ENCODE measurements around the gene KIF26B. TPM values are rescaled to one million over a fixed set of nuclear protein-coding genes. Genes with fewer than 3 reads are reported as not detected.

Gene KIF26B
- total RNA-seq, 1 experiment from 2014 or later: 0.04 TPM

- ATAC-seq (no peak), DNase-seq (no peak)
- no peaks in the 10 kb centered on the region for H3F3A ChIP-seq (ENCODE audit: low read length, unreplicated experiment)
- BruUV-seq (replicated peaks): no TSS peak
- no peak overlapping the region for H3K4me2 ChIP-seq (ENCODE audit: low read length)
- TF ChIP-seq CTCF (conservative IDR thresholded peaks at IDR 0.05; ENCODE audit: low read depth, low read length) (no peak), EZH2phosphoT487 (IDR thresholded peaks at IDR 0.05; ENCODE audit: borderline replicate concordance, low read length) (no peak), EZH2 (IDR thresholded peaks at IDR 0.05; ENCODE audit: low read length, unreplicated experiment) (no peak)
- H3K9me2 ChIP-seq (replicated peaks; ENCODE audit: low read length): no peaks in the 10 kb centered on the region
- POLR2A ChIA-PET (ENCODE audit: unreplicated experiment): no interaction called here
- intact Hi-C loops (cut with micrococcal nuclease): no loop called here
- no peaks in the 10 kb centered on the region for H3K4me1 ChIP-seq (ENCODE audit: insufficient read depth, low read length)
- CTCF ChIA-PET: no interaction called here
- no peak overlapping the region for H3K4me3 ChIP-seq (ENCODE audit: low read length)
- H3K27me3 ChIP-seq (ENCODE audit: low read length): peaks cover 95% of the 10 kb centered on the region
- H3K79me2 ChIP-seq (ENCODE audit: low read length): no peaks in the 10 kb centered on the region
- no peaks in the 10 kb centered on the region for H3K36me3 ChIP-seq (ENCODE audit: low read depth, low read length)
- H3K9ac ChIP-seq (ENCODE audit: low read length): no peak overlapping the region
- no peak overlapping the region for H3K27ac ChIP-seq (ENCODE audit: low read length)
- no peaks in the 10 kb centered on the region for H4K20me1 ChIP-seq (ENCODE audit: low read length)
- H3K9me3 ChIP-seq (ENCODE audit: low read length): no peaks in the 10 kb centered on the region
- no peak overlapping the region for H2AFZ ChIP-seq (ENCODE audit: low read length)
Observed at GRCh38 chr1:245370905-245371581, 216.3 kb downstream of the KIF26B start.

- ChIA-PET CTCF (no interaction called here), POLR2A (ENCODE audit: unreplicated experiment) (no interaction called here)
- TF ChIP-seq EZH2phosphoT487 (IDR thresholded peaks at IDR 0.05; ENCODE audit: borderline replicate concordance, low read length) (no peak), CTCF (conservative IDR thresholded peaks at IDR 0.05; ENCODE audit: low read depth, low read length) (no peak), EZH2 (IDR thresholded peaks at IDR 0.05; ENCODE audit: low read length, unreplicated experiment) (no peak)
- Histone ChIP-seq H3K27me3 (ENCODE audit: low read length) (peaks cover 92% of the 10 kb centered on the region), H3K4me3 (ENCODE audit: low read length) (no peak overlapping the region), H3K9ac (ENCODE audit: low read length) (no peak overlapping the region), H4K20me1 (ENCODE audit: low read length) (no peaks in the 10 kb centered on the region), H2AFZ (ENCODE audit: low read length) (no peak overlapping the region), H3K9me2 (replicated peaks; ENCODE audit: low read length) (no peaks in the 10 kb centered on the region), H3K4me2 (ENCODE audit: low read length) (no peak overlapping the region), H3K27ac (ENCODE audit: low read length) (no peak overlapping the region), H3K9me3 (ENCODE audit: low read length) (no peaks in the 10 kb centered on the region), H3K79me2 (ENCODE audit: low read length) (no peaks in the 10 kb centered on the region), H3K36me3 (ENCODE audit: low read depth, low read length) (no peaks in the 10 kb centered on the region), H3K4me1 (ENCODE audit: insufficient read depth, low read length) (no peaks in the 10 kb centered on the region), H3F3A (ENCODE audit: low read length, unreplicated experiment) (no peaks in the 10 kb centered on the region)
- intact Hi-C loops (cut with micrococcal nuclease): no loop called here
- ATAC-seq (no peak), DNase-seq (no peak)
- BruUV-seq (replicated peaks): no TSS peak
Observed at GRCh38 chr1:245373131-245373530, 218.3 kb downstream of the KIF26B start.

DNA sequence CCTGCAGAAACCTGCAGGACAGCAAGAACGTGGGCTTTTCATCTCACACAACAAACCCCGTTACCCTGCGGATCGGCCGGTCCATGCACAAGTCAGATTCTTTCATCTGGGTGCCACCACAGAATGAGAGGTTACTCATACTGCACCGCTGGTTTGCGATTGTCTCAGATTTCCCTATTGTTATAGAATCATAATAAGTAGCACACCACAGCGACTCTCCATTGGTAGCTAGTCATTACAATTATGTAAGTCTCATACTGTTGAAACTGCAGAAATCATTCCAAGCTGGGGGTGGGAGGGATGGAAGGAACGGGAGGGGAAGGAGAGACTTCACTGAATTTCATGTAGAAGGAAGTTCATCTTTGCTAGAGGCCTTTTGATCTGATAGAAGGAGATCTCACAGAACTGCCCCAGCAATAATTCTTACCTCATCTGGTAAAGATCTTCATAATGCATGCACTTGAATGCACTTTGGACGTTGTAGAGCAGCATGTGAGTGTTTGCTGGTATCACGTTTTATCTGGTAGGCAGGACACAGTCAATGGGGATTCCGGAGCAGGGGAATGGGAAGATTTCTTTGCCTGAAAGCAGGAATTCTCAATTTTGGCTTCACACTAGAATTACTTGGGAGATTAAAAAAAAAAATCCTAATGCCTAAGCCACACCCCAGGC is 221.1 kb downstream of the KIF26B start:
- ATAC-seq: no peak
- Histone ChIP-seq H3K79me2 (ENCODE audit: low read length) (no peaks in the 10 kb centered on the region), H4K20me1 (ENCODE audit: low read length) (no peaks in the 10 kb centered on the region), H3K9me2 (replicated peaks; ENCODE audit: low read length) (no peaks in the 10 kb centered on the region; the same call in 1 of the 2 replicates), H3K36me3 (ENCODE audit: low read depth, low read length) (no peaks in the 10 kb centered on the region), H3K9me3 (ENCODE audit: low read length) (no peaks in the 10 kb centered on the region), H3K27me3 (ENCODE audit: low read length) (peaks cover 74% of the 10 kb centered on the region), H3F3A (ENCODE audit: low read length, unreplicated experiment) (no peaks in the 10 kb centered on the region), H3K4me2 (ENCODE audit: low read length) (no peak overlapping the region), H3K4me3 (ENCODE audit: low read length) (no peak overlapping the region), H3K27ac (ENCODE audit: low read length) (no peak overlapping the region), H3K9ac (ENCODE audit: low read length) (no peak overlapping the region), H3K4me1 (ENCODE audit: insufficient read depth, low read length) (no peaks in the 10 kb centered on the region), H2AFZ (ENCODE audit: low read length) (no peak overlapping the region)
- CTCF ChIA-PET: no interaction called here
- intact Hi-C loops (cut with micrococcal nuclease): no loop called here
- no TSS peak for BruUV-seq (replicated peaks)
- POLR2A ChIA-PET (ENCODE audit: unreplicated experiment): no interaction called here
- TF ChIP-seq CTCF (conservative IDR thresholded peaks at IDR 0.05; ENCODE audit: low read depth, low read length): no peak
- no peak for TF ChIP-seq EZH2phosphoT487 (IDR thresholded peaks at IDR 0.05; ENCODE audit: borderline replicate concordance, low read length)
- no peak for TF ChIP-seq EZH2 (IDR thresholded peaks at IDR 0.05; ENCODE audit: low read length, unreplicated experiment)
- no peak for DNase-seq
